ENCODE measurements around the gene RNU1-3.
"Not testable (repeated sequence)": the region's sequence is repeated elsewhere in the genome, so short reads cannot be mapped to it uniquely, and the experiment has no call there.

The RNU1-3 gene

GRCh38 chr1:16666502-16667413 is at the start of gene RNU1-3:
TSS of gene RNU1-3 (minus strand) at chr1:16666948.
- not testable (repeated sequence) for DNase-seq (ENCODE audit: low read depth, low spot score); H3K27ac ChIP-seq

GRCh38 chr1:16713480-16713879 is 46.7 kb upstream of the RNU1-3 start:
- H3K27ac ChIP-seq; DNase-seq (ENCODE audit: low read depth, low spot score): not testable (repeated sequence)

- DNase-seq (ENCODE audit: low read depth, low spot score); H3K27ac ChIP-seq: not testable (repeated sequence)
Measured at GRCh38 chr1:16712984-16713383, 46.2 kb upstream of the RNU1-3 start.

GRCh38 chr1:16712582-16712981 is 45.8 kb upstream of the RNU1-3 start:
- not testable (repeated sequence) for H3K27ac ChIP-seq; DNase-seq (ENCODE audit: low read depth, low spot score)

DNA sequence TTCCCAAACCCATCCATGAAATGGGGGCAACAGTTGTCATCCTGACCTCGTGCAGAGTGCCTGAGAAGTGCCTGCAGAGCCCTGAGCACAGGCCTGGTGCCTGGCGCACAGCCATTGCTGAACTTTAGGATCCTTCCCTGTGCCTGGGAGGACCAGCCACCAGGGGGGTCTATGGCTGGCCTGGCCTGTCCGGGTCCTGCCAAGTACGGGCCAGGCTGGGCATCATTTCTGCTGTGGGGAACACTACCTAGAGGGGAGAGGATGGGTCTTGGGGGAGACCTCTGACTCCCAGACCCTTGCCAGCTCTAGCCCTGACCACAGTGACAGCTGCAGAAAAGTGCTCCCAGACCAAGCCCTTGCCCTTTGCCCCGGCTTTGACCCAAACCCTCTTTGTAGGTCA is 45.4 kb upstream of the RNU1-3 start:
- not testable (repeated sequence) for DNase-seq (ENCODE audit: low read depth, low spot score); H3K27ac ChIP-seq

DNA sequence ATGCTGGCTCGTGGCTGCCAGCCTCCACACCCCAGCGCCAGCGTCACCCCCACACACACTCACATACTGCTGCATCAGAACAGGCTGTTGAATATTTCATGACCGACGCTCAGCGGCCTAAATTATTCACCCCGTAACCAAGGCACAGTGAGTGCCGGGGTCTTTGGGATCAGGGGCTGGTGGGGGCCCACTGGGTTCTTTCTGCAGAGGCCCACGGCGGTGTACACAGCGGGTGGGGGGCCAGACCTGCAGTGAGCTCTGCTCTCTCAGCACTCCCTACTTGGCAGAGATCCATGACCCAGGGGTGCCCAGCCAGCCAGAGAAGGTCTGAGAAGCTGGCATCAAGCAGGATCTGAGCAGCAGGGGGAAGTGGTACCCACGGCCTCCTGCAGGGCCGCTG is 43.9 kb upstream of the RNU1-3 start:
- DNase-seq (ENCODE audit: low read depth, low spot score); H3K27ac ChIP-seq: not testable (repeated sequence)

GRCh38 chr1:16709659-16710087 is 42.9 kb upstream of the RNU1-3 start:
- H3K27ac ChIP-seq; DNase-seq (ENCODE audit: low read depth, low spot score): not testable (repeated sequence)

DNA sequence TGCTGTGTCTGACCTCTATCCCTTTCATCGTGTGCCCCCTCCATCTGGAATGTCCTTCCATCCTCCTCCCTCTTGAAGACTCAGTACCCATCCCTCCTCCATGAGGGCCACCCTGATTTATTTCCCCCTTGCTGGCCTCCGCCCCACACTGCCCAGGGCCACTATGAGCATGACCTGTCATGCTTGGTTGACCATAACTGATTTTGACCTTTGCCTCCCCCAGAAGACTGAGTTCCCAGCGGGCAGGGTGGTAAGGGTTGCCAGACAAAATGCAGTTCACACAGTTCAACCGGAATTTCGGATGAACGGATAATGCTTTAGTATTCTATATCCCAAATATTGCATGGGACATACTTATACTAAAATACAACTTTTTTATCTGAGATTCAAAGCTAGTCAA is 42.0 kb upstream of the RNU1-3 start:
- DNase-seq (ENCODE audit: low read depth, low spot score); H3K27ac ChIP-seq: not testable (repeated sequence)

GRCh38 chr1:16707130-16708093 is 40.7 kb upstream of the RNU1-3 start:
- H3K27ac ChIP-seq; DNase-seq (ENCODE audit: low read depth, low spot score): not testable (repeated sequence)

DNA sequence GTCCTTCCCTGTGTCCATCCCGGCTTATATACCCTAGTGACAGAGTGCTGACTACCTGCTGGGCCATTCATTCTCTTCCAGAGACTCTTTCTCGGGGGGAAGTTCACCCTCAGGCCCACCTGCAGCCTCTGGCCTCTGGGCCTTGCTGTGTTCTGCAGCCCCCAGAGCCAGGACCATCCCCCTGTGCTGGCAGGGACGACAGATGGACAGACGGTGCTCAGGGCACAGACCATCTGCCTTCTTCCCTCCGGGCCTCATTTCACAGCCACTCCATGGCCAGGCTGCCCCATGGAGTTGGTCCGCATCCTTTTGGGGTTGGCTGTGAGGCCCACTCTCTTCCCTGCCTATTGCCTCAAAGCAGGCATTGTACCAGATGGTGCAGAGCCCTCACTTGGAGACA is 39.6 kb upstream of the RNU1-3 start:
- not testable (repeated sequence) for DNase-seq (ENCODE audit: low read depth, low spot score); H3K27ac ChIP-seq

- DNase-seq (ENCODE audit: low read depth, low spot score); H3K27ac ChIP-seq: not testable (repeated sequence)
Measured at GRCh38 chr1:16704502-16705100, 37.9 kb upstream of the RNU1-3 start.

DNA sequence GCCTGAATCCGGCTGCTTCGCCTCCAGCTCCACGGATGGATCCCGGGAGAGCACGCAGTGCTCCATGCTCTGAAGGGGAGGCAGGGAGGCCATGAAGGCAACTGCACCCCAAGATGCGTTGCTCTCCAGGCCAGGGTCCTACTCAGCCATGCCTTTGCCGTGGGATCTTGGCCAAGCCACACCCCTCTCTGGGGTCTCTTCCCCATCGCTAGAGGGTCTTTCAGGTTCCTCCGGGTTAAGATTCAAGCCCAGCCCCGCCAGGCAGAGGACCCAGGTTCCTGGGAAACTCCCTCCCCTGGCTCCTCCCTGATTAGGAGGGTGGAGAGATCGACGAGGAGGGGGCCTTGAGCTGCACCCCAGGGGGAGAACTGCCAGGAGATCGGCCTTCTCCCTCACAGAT is 37.3 kb upstream of the RNU1-3 start:
- not testable (repeated sequence) for DNase-seq (ENCODE audit: low read depth, low spot score); H3K27ac ChIP-seq

DNA sequence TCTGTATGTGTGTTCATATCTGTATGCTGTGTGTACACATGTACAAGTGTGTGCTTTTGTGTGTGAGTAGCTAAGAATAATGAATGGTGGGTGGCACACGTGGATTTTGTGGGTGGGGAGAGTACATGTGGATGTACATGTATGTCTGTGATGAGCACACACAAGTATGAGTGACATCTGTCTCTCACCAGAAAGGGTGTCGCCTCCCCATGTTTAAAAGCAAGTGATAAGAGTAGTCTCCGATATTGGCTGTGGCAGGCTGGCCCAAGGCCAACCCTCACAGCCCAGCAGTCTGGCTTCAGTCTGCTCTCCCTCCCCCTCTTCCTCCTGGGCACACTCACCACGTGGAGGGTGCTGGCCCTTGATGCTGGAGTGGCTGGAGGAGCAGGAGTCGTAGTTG is 36.9 kb upstream of the RNU1-3 start:
- DNase-seq (ENCODE audit: low read depth, low spot score); H3K27ac ChIP-seq: not testable (repeated sequence)

- not testable (repeated sequence) for DNase-seq (ENCODE audit: low read depth, low spot score); H3K27ac ChIP-seq
Measured at GRCh38 chr1:16703141-16703540, 36.4 kb upstream of the RNU1-3 start.

DNA sequence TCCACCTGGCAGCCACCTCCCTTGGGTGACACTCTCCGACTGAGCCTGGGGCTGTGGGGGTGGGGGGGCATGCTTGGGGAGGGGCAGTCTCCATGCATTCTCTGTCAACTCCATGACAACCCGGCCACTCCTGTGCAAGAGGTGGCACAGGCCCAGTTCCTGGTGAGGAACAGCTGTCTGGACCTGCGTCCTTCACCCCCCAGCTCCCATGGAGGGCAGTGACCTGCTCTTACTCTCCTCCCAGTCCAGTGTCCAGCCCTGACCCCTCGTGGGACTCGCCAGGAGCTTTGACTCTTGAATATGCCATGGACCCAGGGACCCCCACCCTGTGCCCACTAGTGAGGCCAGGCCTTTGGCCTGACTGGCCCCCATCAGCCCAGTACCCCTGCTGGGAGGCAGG is 35.5 kb upstream of the RNU1-3 start:
- not testable (repeated sequence) for DNase-seq (ENCODE audit: low read depth, low spot score); H3K27ac ChIP-seq

- not testable (repeated sequence) for DNase-seq (ENCODE audit: low read depth, low spot score); H3K27ac ChIP-seq
Measured at GRCh38 chr1:16701189-16701588, 34.4 kb upstream of the RNU1-3 start.

DNA sequence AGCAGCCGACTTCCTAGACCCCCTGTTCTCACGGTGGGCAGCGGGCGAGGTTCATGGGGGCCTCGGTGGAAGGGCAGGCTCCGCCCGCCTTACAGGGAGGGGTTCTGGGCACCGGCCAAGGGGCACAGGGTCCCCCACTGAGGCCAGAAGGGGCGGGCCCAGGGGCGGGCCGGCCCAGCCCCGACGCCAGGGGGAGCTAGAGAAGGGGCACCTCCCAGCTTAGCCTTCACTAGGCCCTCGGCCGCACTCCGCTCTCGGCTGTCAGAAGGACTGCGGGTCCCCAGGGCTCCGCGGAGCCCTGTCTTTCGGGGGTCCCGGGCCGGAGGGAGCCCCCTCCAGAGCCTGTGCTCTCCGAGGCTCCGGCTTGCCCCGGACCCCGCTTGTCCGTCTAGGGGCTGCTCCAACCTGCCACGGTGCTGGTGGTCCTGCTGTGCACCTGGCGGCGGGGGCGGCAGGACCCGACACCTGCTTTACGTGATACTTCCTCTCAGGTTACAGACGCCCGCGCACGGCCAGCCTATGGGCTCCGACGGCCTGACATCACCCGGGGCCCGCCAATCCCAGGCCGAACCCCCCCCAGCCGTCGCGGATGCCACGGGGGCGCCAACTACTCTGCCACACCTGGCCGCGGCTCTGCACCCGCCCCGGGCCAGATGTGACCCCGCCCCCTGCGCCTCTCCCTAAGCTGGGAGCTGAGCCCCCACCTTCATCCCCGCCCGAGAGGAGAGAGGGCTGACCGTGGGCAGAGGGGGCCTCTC is 33.6 kb upstream of the RNU1-3 start:
- H3K27ac ChIP-seq; DNase-seq (ENCODE audit: low read depth, low spot score): not testable (repeated sequence)

DNA sequence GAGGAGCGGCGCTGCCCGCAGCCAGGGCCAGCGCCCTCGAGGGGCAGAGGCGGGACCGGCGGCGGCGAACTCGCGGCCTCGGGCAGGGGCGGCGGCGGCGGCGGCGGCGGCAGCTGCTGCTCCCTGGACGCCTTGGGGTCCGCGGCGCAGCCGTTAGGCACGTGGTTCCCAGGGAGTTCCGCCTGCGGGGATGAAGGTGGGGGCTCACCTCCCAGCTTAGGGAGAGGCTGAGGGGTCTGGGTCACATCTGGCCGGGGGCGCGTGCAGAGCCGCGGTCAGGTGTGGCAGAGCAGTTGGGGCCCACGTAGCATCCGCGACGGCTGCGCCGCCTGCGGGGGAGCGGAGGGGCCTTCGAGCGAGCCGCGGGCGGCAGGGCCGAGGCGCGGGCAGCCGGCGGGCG is 32.7 kb upstream of the RNU1-3 start:
- DNase-seq (ENCODE audit: low read depth, low spot score); H3K27ac ChIP-seq: not testable (repeated sequence)

DNA sequence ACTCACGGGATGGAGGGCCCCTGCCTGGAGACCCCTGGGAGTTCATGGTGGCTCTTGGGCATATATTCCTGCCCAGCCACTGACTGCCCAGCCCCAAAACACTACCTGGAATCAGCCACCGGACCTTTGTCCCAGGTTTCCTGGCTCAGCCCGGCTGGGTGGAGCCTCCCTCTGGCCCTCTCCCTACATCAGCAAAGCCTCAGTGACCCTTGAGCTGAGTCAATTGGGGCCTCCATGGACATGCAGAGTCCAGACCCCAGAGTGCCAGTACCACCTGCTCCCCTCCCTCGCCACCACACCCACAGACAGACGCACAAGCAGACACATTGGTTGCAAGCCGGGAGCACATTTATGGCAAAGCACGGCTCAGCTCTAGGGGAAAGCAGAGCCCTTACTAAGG is 30.4 kb upstream of the RNU1-3 start:
- not testable (repeated sequence) for H3K27ac ChIP-seq; DNase-seq (ENCODE audit: low read depth, low spot score)
